DND-41 (cell line): ENCODE measurements around the gene PRCC.

Source experiments
- ATAC-seq: fragments of 200-7000 bp; cut with Tn5 transposase; 3 replicates; pipeline ENCODE4 v1.9.1; 2021; ENCODE audit warnings: low read depth; ENCODE audit not compliant: insufficient read depth
- DNase-seq: peaks from one replicate; pipeline ENCODE4 v3.0.0-alpha.2; 2020
- H2AFZ ChIP-seq: 2 replicates; pipeline ENCODE4 v1.6.0; 2012; ENCODE audit warnings: low read depth, low read length
- H3K27ac ChIP-seq: 2 replicates; pipeline ENCODE4 v1.5.1; 2012; ENCODE audit warnings: low read length, inconsistent platforms
- H3K27me3 ChIP-seq: fragments of 200-600 bp; sonication (generic); 2 replicates; pipeline ENCODE4 v1.6.0; 2012; ENCODE audit warnings: low read length, mild to moderate bottlenecking, inconsistent platforms; ENCODE audit not compliant: insufficient read depth, poor library complexity
- H3K36me3 ChIP-seq: 2 replicates; pipeline ENCODE4 v1.5.1; 2012; ENCODE audit warnings: low read length, inconsistent platforms; ENCODE audit not compliant: insufficient read depth
- H3K4me1 ChIP-seq: 2 replicates; pipeline ENCODE4 v1.5.1; 2012; ENCODE audit warnings: mild to moderate bottlenecking, low read length; ENCODE audit not compliant: insufficient read depth
- H3K4me2 ChIP-seq: 2 replicates; pipeline ENCODE4 v1.6.0; 2012; ENCODE audit warnings: mild to moderate bottlenecking, moderate library complexity, low read length, inconsistent platforms; ENCODE audit not compliant: insufficient read depth
- H3K4me3 ChIP-seq, 2 experiments: fragments of 200-600 bp in 1 of 2; shearing (Covaris generic) in 1 of 2; 2 replicates each; pipeline ENCODE4 v1.5.1; 2012 to 2016; ENCODE audit warnings: inconsistent platforms in 2 of 2, low read length in 2 of 2, mild to moderate bottlenecking in 2 of 2, low read depth in 1 of 2, moderate library complexity in 1 of 2
- H3K79me2 ChIP-seq: 2 replicates; pipeline ENCODE4 v1.6.0; 2012; ENCODE audit warnings: low read length, inconsistent platforms; ENCODE audit not compliant: insufficient read depth
- H3K9ac ChIP-seq: 2 replicates; pipeline ENCODE4 v1.6.0; 2012; ENCODE audit warnings: low read depth, mild to moderate bottlenecking, inconsistent platforms, low read length, moderate library complexity
- H3K9me3 ChIP-seq: 2 replicates; pipeline ENCODE4 v1.5.1; 2012; ENCODE audit warnings: low read length, moderate library complexity, mild to moderate bottlenecking, inconsistent platforms; ENCODE audit not compliant: insufficient read depth, severe bottlenecking
- H4K20me1 ChIP-seq: 2 replicates; pipeline ENCODE4 v1.6.0; 2012; ENCODE audit warnings: low read length; ENCODE audit not compliant: insufficient read depth
- CTCF ChIP-seq: IDR thresholded peaks from 2 replicates; pipeline ENCODE4 v1.5.1; 2012; ENCODE audit warnings: borderline replicate concordance, low read length, moderate library complexity, mild to moderate bottlenecking; ENCODE audit not compliant: poor library complexity, severe bottlenecking; ENCODE audit errors: extremely low read depth
- EZH2 ChIP-seq: IDR thresholded peaks from 3 replicates; pipeline ENCODE4 v1.6.1; 2012; ENCODE audit warnings: borderline replicate concordance, low read depth, mild to moderate bottlenecking, moderate library complexity, low read length, inconsistent platforms; ENCODE audit not compliant: severe bottlenecking

The PRCC gene

GRCh38 chr1:156738407-156738806, 28.9 kb upstream of the PRCC start:
- Histone ChIP-seq H3K4me1 (peaks cover 25% of the 10 kb centered on the region), H3K79me2 (peaks cover 22% of the 10 kb centered on the region), H4K20me1 (no peaks in the 10 kb centered on the region), H3K36me3 (peaks cover 57% of the 10 kb centered on the region), H3K9me3 (no peaks in the 10 kb centered on the region), H3K9ac (no peak overlapping the region), H3K4me2 (no peak overlapping the region), H2AFZ (no peak overlapping the region), H3K27me3 (no peaks in the 10 kb centered on the region), H3K4me3 (no peak overlapping the region), H3K27ac (no peak overlapping the region)
- ATAC-seq (no peak), DNase-seq (no peak)
- TF ChIP-seq EZH2 (no peak), CTCF (no peak)

GRCh38 chr1:156738916-156739315, 28.4 kb upstream of the PRCC start:
- H3K79me2 ChIP-seq = peaks cover 24% of the 10 kb centered on the region
- H3K36me3 ChIP-seq = peaks cover 60% of the 10 kb centered on the region
- H3K4me2 ChIP-seq = no peak overlapping the region
- H3K4me1 ChIP-seq = peaks cover 25% of the 10 kb centered on the region
- ATAC-seq (no peak), DNase-seq (no peak)
- no peaks in the 10 kb centered on the region for H4K20me1 ChIP-seq
- no peak overlapping the region for H3K9ac ChIP-seq
- H3K27me3 ChIP-seq = no peaks in the 10 kb centered on the region
- H3K9me3 ChIP-seq = no peaks in the 10 kb centered on the region
- no peak overlapping the region for H3K27ac ChIP-seq
- no peak for TF ChIP-seq CTCF
- H2AFZ ChIP-seq = no peak overlapping the region
- H3K4me3 ChIP-seq = no peak overlapping the region

- H2AFZ ChIP-seq = peak overlapping the region; percentile 75
Observed at GRCh38 chr1:156740237-156740740, 27.0 kb upstream of the PRCC start.

More at GRCh38 chr1:156740237-156740740, 27.0 kb upstream of the PRCC start:
- Histone ChIP-seq H3K9me3 (no peaks in the 10 kb centered on the region), H3K9ac (peak overlapping the region; percentile 66), H3K27ac (peak overlapping the region; percentile 73), H3K4me1 (peaks cover 32% of the 10 kb centered on the region), H3K4me3 (peak overlapping the region; percentile 70 to 72), H4K20me1 (peaks cover 7% of the 10 kb centered on the region; the same call in 1 of the 2 replicates), H3K36me3 (peaks cover 69% of the 10 kb centered on the region), H3K79me2 (peaks cover 36% of the 10 kb centered on the region), H3K27me3 (no peaks in the 10 kb centered on the region), H3K4me2 (peak overlapping the region; percentile 72)
- peak; percentile 9; the same call in 2 of the 3 replicates for ATAC-seq
- DNase-seq = no peak
- TF ChIP-seq EZH2 = no peak
- TF ChIP-seq CTCF = no peak
